CD4-positive, alpha-beta T cell treated with Interleukin-2 at 100 ng/mL for 4 hours (primary cell): ENCODE results near the gene ADAMTS17.

Experiments
- DNase-seq: peaks from one replicate; pipeline ENCODE4 v3.0.0-alpha.2; 2020; ENCODE audit warnings: low spot score

The ADAMTS17 gene

DNA sequence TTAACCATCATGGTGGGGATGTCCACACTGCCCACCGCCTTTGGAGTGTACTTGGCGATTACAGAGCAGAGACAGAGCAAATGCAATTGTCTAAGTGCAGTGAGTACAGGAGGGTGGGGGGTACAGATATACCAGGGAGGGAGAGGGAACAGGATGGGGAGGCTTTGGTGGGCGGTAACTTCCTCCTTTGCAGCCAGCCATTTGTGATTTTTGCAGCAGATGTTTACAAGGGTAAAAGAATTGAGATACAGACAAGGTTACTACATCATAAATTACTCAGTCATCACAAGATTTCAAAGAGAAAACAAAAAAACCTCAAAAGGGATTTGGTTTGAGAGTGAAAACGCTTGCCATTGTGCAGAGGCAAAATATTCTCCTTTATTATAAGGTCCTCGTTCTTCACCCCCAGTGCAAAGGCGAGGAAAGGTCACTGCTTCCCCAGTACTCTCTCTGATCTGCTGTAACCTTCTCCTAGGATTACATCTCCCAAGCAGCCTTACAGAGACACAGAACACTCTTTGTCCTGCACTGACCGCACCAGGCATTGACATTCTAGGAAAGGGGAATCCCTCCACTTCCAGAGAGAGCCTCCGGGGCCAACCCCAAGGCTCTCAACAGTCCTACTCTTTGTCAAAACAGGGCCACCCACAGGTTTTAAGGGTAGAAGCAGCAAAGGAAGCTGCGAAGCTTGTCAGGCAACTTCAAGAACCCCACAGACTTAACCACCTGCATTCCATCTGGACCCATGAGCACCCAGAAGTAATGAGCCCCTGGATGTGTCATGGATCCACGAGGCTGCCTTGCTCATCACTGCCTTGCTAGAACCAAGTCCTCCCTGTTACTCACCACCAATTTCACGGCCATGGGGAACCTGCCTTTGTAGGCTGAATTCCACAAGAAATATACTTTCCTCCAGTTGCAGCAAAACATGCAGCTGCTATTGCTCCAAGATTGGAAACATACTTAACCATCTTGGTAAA, 117.3 kb downstream of the ADAMTS17 start:
- no peak for DNase-seq

DNA sequence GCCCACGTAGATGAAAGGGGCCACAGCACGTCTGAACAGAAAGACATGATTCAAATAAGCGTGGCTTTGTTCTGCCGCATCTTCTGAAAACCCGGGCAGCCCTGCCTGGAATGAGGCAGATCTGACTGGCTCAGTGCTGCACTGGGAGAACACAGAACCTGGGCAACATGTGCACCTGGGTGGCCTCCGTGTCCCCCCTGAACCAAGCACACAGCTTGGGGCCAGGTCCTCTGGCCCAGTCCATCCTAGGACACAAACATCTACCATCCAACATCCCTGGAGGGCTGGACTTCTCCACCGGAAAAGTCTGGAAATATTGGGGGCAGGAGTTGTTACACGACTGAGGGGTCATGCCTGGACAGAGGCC, 119.4 kb downstream of the ADAMTS17 start:
- no peak for DNase-seq

- no peak for DNase-seq
Measured at GRCh38 chr15:100221471-100222348, 120.1 kb downstream of the ADAMTS17 start.

DNA sequence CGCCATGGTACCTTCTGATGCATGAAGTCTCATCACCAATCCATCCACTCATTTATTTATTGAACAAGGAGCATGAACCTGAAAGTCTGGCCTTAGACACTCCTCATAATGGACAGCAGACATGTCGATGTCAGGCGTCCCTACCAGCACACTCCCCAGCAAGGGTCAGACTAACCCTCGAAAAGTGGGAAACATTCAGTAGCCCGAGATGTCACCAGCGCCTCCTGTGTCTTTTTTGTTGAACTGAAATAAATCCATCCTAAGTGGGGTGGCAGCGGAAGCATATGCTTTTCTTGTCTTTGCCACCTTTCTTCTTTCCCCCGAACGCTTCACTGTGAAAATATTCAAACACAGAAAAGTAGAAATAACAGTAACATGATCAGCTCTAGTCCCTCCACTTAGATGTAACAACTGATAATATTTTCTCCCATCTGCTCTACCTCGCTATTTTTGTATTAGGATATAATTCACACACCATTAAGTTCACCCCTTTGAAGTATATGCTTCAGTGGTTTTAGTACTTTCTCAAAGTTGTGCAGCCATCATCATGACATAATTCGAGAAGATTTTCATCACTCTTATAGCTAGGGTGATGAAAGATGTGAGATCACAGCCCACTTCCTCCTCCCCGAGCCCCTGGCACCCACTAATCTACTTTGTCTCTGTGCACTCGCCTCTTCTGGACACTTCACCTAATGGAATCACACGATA, 121.6 kb downstream of the ADAMTS17 start:
- no peak for DNase-seq

GRCh38 chr15:100218434-100218833, 123.3 kb downstream of the ADAMTS17 start:
- no peak for DNase-seq

DNA sequence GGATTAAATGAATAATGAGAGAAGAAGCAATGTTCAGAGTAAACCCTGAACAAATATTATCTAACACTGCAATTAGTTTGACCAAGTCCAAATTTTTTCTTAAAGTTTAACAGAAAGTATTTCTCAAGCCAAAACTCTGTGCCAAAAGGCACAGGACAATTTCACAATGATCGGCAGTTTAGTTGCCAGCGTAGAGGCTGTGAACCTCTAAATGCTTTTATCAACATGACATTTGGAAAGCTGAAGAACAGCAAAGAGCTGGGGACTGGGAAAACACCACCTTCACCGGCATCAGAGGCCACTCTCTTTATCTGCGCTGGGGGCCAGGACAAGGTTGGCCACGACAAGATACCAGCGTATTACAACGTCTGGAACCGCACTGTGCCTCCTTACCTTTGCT, 125.6 kb downstream of the ADAMTS17 start:
- no peak for DNase-seq

DNA sequence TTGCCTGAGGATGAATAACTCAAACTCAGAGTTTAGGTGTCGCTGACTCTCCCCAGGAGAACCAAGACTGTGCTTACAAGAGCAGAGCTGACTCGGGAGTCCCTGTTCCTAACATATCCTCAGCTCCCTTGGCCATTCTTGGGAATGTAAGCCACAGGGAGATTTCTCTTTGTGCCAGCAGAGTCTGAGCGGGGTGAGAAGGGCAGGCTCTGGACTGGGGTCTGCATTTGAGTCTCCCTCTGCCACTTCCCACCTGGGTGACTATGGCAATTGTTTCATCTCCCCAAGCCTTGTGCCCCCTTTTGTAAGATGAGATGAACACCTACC, 126.0 kb downstream of the ADAMTS17 start:
- DNase-seq = no peak

DNA sequence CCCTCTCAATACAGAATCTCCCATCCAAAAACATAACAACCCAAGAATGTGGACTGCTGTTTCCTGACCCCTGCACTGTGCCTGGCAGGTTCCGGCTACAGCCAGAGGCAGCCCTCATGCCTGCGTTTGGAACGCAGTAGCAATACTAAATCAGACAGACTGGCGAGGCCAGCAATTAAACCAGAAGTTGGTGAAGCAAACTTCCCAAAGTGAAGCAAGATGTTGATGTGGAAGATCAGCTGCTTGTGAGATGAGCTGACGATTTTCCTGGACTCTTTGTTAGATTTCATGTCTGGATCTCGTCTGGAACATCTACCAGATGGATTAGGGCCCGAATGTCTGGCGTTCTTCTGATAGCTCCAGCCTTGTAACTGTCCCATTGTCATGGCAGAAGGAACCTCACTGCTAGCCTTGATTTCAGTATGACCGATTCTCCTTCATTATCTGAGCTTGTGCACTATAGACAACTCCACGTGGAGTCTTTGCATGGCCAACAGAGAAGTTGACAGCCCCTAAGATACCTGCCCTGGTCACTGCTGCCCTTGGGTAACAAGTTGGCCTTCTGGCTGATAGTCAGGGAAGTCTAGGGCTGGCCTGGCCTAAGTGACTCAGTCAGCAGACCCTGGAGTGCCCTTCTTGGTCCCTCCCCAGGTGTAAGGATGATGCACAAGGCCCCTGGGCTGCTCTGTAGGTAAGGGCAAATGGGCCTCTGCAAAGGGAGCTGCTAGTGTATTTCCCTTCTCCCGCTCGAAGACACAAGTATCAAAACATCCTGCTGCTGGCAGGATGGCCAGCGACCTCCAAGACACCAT, 126.5 kb downstream of the ADAMTS17 start:
- DNase-seq = no peak

GRCh38 chr15:100211855-100212850, 129.6 kb downstream of the ADAMTS17 start:
- DNase-seq = no peak

DNA sequence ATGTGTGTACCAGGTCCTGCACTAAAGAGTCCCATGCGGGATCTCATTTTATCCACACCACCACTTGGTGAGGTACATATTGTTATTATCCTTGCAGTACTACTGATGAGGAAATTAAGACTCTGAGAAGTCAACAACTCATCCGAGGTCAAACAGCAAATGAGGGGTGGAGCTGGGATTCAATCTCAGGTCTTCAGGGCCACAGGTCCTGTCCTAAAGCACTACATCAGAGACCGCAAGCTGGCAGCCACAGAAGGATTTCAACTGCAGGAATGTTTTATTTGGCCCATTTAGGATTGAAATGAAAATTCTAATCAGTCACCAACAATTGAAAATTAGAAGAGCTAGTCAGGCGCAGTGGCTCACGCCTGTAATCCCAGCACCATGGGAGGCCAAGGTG, 131.4 kb downstream of the ADAMTS17 start:
- no peak for DNase-seq

DNA sequence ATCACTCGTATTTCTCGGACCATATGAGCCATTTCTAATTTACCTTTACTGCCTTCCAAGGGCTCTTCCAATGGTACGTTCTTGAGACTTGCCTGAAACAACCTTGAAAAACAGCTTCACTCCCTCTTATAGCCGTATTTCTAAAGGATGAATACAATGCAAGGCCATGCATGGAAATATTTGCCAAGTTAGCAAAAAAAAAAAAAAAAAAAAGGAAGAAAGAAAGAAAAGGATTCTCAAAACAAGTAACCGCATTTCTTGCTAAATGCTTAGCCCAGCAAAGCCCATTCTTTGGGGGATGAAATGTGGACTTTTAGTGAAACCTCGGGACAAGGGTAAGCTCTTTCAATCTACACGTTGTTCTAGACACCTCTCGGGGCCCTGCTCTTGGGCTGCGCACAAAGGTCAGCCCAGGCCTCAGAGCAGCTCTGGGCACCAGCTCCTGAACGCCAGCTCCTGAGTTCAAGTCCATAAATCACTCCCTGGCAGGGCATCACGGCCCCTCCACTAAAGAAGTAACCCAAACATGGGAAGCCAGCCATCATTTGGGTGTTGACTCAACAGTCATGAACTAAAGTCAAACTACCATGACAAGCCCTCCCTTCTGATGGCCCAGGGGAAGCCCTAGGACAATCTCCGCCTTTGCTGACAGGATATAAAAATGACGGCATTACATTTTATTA, 132.7 kb downstream of the ADAMTS17 start:
- no peak for DNase-seq

- no peak for DNase-seq
Measured at GRCh38 chr15:100207053-100207452, 134.7 kb downstream of the ADAMTS17 start.

DNA sequence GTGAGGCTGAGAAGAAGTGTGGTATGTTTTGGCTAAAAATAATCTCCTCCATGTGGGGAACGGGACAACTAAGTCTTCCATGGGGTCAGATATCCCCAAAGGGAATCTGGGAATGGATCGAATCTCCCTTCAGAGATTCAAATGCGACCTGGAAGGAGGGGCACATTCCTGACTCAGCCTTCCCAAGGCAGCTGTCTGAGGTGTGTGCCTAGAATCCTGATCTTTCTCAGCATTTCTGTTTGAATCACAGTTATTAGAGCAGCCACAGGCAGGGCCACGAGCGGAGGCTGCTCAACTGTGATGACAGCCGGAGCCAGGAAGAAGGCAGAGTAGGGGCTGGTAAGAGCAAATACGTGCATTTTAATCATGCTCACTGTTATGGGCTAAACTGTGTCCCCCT, 135.1 kb downstream of the ADAMTS17 start:
- no peak for DNase-seq

DNA sequence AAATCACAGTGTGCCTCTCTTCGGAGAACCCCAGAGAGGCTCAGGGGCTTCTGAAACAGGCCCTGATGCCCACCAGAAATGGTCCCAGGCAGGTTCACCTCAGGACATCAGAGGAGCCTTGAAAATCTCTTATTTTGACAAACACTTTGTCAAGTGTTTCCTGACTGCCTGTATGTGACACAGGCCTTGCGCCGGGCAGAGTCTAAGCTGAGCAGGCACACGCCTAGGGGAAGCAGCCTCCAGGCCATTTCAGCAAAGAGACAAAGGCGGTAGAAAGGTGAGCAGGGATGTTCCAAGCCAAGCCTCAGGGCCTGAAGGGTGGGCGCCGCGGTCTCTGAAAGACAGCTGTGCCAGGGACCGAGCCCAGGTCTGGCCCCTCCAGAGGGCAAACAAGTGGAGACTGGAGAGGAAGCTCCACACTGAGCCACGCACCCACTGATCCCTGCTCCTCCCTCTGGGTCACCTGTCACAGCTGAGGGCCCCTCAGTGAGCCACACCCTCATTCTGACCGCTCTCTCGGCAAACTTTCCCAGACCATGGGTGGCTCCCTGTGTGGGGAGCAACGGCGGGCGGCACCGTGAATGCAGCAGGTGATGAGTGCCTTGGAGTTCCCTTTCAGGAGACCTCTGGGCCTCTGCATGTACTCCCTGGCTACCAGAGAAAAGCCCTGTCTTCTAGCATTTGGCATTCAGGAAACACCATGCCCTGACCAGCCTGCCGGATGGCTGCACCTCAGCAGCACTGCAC, 136.1 kb downstream of the ADAMTS17 start:
- no peak for DNase-seq

GRCh38 chr15:100204771-100205170, 137.0 kb downstream of the ADAMTS17 start:
- no peak for DNase-seq

- DNase-seq = no peak
Measured at GRCh38 chr15:100204211-100204610, 137.6 kb downstream of the ADAMTS17 start.

GRCh38 chr15:100202309-100202960, 139.3 kb downstream of the ADAMTS17 start:
- no peak for DNase-seq
